NCI-H82 treated with DMSO at 0.1 percent for 48 hours (cell line): Measurements from ENCODE around the gene IFNGR1.
"Not testable (repeated sequence)": the region's sequence is repeated elsewhere in the genome, so short reads cannot be mapped to it uniquely, and the experiment has no call there.

Source experiments
- DNase-seq: peaks from one replicate; lab custom pipeline; 2025; ENCODE audit not compliant: unreplicated experiment; lab: John Stamatoyannopoulos, UW

IFNGR1 gene

GRCh38 chr6:137218917-137219663, at the start of gene IFNGR1:
TSS of gene IFNGR1 (minus strand) at chr6:137219385. CDS start at chr6:137219327, 58 bp downstream.
- DNase-seq, result peak; percentile 64

DNA sequence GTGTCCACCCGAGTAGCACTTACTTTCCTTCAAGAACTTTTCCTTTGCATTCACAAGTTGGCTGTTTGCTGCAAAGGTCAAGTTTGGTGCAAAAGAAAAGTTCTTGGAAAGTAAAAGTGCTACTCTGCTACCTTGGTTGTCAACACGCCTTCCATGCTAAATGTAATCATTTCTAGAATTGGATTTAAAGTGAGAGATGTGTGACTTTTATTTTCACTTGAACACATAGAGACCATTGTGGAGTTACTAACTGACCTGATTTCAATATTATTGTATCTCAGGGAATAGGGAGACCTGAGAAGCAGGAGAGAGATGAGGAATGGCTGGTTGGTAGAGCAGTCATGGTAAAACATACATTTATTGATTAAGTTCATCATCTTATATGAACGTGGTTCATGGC, 49.7 kb upstream of the IFNGR1 start:
- DNase-seq, result no peak

DNA sequence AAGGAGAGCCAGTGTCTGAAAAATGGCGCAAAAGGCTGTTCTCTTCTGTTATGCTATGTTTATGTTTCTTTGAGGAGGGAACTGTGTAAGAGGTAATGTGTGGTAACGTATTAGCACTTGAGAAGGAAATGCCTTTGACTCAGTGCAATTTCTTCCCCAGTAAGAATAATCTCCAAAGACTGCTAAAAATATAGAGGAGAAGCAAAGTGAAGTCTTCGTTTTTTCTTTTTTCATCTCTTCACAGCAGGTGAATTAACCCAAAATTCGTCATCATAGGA, 47.1 kb upstream of the IFNGR1 start:
- no peak for DNase-seq

GRCh38 chr6:137265561-137266308, 46.5 kb upstream of the IFNGR1 start:
- peak; percentile 63 for DNase-seq

DNA sequence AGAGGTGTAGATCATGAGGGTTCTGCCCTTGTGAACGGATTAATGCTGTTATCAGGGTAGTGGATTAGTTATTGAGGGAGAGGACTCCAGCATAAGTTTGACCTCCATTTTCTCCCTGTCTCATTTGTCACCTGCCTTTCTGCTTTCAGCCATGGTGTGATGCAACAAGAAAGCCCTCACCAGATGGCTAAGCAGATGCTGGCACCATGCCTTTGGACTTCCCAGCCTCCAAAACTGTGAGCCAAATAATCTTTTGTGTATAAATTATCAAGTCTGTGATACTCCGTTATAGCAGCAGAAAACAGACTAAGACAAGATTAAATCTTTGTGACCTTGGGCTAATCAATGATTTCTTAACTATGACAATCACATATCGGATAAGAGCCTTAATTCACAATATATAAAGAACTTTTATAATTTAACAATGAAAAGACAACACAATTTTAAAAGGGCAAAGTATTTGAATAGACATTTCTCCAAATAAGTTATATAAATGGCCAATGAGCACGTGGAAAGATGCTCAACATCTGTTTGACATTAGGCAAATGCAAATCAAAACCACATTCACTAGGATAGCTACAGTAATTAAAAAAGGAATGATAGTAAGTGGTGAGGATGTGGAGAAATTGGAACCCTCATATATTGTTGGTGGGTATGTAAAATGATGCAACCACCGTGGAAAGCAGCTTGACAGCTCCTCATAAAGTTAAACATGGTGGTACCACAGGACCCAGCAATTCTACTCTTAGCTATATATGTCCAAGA, 45.3 kb upstream of the IFNGR1 start:
- peak; percentile 32 for DNase-seq

- DNase-seq, result no peak
Observed at GRCh38 chr6:137261761-137262160, 42.6 kb upstream of the IFNGR1 start.

DNA sequence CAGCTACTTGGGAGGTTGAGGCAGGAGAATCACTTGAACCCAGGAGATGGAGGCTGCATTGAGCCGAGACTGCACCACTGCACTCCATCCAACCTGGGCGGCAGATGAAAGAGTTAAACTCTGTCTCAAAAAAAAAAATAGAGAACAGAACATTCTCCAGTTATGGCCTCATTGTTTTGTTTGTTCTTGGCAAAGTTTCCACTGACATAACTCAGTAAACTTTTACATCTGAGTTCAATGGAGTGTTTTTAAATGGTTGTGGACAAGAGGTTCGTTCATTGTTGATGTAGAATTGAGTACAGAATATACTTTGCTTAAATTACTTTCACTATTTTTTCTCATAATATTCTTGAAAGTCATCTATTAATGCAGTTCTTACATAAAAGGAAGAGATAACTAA, 42.2 kb upstream of the IFNGR1 start:
- no peak for DNase-seq

- DNase-seq, result no peak
Observed at GRCh38 chr6:137260217-137260616, 41.0 kb upstream of the IFNGR1 start.

- no peak for DNase-seq
Observed at GRCh38 chr6:137259349-137259748, 40.2 kb upstream of the IFNGR1 start.

- DNase-seq, result no peak
Observed at GRCh38 chr6:137258170-137258569, 39.0 kb upstream of the IFNGR1 start.

GRCh38 chr6:137256350-137257103, 37.3 kb upstream of the IFNGR1 start:
- DNase-seq, result no peak

DNA sequence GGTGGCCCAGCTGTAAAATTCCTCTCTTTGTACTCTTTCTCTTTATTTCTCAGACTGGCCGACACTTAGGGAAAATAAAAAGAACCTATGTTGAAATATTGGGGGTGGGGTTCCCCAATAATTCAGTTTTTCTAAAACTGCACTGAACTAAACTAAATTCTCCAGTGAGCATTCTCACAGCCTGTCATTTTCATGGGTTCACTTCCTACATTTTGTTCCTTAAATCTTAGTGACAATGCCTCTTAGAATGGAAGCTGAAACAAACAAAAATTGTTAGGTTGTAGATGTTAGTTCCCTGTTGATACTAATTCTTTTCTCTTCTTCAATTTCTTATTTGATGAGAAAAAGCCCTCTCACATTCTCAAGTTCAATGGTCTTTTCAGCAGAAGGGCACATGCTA, 35.8 kb upstream of the IFNGR1 start:
- DNase-seq, result no peak

GRCh38 chr6:137254430-137254829, 35.2 kb upstream of the IFNGR1 start:
- DNase-seq, result not testable (repeated sequence)

DNA sequence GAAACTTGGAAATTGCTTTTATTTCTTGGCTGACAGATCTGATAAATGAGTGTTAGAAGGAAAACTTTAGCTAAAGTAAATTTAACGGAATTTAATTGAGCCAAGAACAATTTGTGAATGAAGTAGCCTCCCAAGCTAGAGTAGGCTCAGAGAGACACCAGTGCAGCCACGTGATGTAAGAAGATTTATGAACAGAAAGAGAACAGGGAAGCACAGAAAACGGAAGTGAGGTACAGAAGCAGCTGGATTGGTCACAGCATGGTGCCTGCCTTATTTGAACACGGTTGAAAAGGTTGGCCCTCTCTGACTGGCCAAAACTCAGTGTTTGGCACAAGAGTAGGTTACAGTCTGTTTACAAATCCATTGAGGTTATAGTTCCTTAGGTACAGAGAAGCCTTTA, 29.5 kb upstream of the IFNGR1 start:
- no peak for DNase-seq

- DNase-seq, result no peak
Observed at GRCh38 chr6:137247724-137248123, 28.5 kb upstream of the IFNGR1 start.

- no peak for DNase-seq
Observed at GRCh38 chr6:137246791-137247202, 27.6 kb upstream of the IFNGR1 start.

DNA sequence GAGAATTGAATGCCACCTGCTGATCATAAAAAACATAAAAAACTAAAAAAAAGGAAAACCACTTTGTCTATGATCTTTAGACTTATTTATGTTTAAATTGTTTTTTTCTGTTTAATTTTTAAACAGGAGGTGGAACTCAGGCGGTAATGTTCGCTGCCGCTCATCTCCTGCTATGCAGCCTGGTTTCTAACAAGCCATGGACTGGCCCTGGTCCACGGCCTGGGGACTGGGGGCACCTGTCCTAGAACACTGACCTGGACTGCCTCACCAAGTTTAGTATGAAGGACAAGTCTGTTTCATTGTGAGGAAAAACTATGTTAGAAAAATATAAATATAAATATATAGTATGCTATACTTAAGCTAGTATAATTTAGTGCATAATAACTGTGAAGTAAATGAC, 27.0 kb upstream of the IFNGR1 start:
- no peak for DNase-seq

GRCh38 chr6:137241481-137242038, 22.4 kb upstream of the IFNGR1 start:
- DNase-seq, result no peak

DNA sequence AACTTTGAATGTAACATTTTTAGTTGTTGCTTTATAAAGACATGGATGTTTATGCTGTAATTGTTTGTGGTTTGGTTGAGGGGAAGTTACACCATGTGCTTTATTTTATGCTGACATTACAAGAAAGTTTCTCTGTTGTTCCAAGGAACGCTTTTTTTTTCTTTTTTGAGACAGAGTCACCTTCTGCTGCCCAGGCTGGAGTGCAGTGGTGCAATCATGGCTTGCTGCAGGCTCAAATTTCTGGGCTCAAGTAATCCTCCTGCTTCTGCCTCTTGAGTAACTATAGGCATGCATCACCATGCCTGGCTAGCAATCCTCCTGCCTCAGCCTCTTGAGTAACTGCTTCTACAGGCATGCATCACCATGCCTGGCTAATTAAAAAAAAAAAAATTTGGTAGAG, 21.0 kb upstream of the IFNGR1 start:
- DNase-seq, result no peak

- DNase-seq, result no peak
Observed at GRCh38 chr6:137237413-137238170, 18.4 kb upstream of the IFNGR1 start.
